Vagina (tissue), 2 donors: Measurements from ENCODE around the gene NID1.

Source experiments
- CTCF ChIP-seq, 3 experiments: fragments of 450-650 bp in 2 of 3; fragments of 200-600 bp in 1 of 3; sonication (generic) in 1 of 3; IDR thresholded peaks; one replicate each; pipeline ENCODE4 v1.5.1; 2017 to 2019; ENCODE audit warnings: antibody characterized with exemption in 3 of 3, mild to moderate bottlenecking in 2 of 3, moderate library complexity in 2 of 3
- POLR2A ChIP-seq, 2 donors: fragments of 450-650 bp; IDR thresholded peaks; one replicate each; pipeline ENCODE4 v1.6.1; 2017; ENCODE audit warnings: antibody characterized with exemption in 2 of 2, mild to moderate bottlenecking in 2 of 2, moderate library complexity in 2 of 2

- TF ChIP-seq CTCF (IDR thresholded peaks at IDR 0.05) = no peak
- TF ChIP-seq POLR2A (IDR thresholded peaks at IDR 0.05) = no peak
These were observed 28.0 kb upstream of the NID1 start for GRCh38 chr1:236092899-236093298.
